WI38 (cell line): Measurements from ENCODE around the gene STAC.

Experiments
- H3K4me3 ChIP-seq: 2 replicates; pipeline ENCODE4 v1.5.1; 2011; ENCODE audit warnings: low read depth, mild to moderate bottlenecking, control low read depth, low read length
- TF ChIP-seq, protein P1 (sequence below): IDR thresholded peaks from 2 replicates; pipeline ENCODE4 v1.5.1; 2012; ENCODE audit warnings: low read depth, mild to moderate bottlenecking, control low read depth, low read length

The STAC gene

DNA sequence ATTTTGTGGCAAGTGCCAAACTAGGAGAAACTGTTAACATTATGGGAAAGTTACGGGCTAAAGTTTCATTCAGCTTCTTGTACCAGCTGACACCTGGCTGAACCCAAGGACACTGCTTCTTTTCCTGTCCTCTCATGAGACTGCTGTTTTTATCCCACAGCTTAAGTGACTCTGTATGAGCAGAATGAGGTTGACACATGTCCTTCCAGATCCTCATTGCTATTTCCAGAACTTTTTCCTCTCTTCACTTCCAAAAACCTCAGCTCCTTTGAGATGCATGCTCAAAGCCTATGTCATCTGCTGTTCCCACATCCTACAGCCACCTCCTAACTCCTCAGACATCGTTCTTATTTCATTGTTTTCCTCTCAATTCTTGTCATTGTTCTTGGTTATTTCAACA is 200.4 kb downstream of the STAC start:
- TF ChIP-seq, protein P1, sequence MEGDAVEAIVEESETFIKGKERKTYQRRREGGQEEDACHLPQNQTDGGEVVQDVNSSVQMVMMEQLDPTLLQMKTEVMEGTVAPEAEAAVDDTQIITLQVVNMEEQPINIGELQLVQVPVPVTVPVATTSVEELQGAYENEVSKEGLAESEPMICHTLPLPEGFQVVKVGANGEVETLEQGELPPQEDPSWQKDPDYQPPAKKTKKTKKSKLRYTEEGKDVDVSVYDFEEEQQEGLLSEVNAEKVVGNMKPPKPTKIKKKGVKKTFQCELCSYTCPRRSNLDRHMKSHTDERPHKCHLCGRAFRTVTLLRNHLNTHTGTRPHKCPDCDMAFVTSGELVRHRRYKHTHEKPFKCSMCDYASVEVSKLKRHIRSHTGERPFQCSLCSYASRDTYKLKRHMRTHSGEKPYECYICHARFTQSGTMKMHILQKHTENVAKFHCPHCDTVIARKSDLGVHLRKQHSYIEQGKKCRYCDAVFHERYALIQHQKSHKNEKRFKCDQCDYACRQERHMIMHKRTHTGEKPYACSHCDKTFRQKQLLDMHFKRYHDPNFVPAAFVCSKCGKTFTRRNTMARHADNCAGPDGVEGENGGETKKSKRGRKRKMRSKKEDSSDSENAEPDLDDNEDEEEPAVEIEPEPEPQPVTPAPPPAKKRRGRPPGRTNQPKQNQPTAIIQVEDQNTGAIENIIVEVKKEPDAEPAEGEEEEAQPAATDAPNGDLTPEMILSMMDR = no peak
- no peak overlapping the region for H3K4me3 ChIP-seq

DNA sequence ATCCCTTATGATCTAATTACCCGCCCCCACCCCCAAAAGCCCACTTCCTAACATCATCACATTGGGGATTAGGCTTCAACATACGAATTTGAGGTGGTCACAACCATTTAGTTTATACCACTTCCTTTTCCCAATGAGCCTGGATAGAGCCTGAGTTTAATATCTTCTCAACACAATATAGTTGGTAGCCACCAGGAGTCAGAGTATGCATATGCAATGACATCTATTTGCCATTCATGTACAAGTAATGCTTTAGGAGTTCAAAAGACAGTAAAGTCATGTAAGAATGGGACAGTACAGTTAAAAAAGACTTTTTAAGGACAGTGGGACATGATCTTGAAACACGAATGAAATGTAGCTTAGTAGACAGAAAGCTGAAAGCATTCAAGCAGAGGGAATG is 211.7 kb downstream of the STAC start:
- no peak overlapping the region for H3K4me3 ChIP-seq

DNA sequence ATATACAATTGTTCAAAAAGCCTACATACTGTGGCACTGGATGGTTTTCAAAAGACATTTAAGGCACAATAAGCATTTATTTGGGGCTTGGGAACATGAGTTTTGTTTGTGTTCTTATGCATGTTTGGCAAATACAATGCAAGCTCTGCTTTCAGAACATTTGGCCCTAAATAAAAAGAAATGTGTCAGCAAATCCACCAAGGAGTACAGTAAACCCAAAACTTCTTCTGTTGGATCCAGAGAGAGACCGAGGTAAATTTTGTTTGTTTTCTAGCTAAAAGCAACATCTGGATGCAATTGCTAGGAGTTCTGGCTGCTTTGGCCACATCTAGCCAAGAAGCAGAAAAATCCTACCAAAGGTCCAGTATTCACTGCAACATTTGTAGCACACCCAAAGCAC is 215.2 kb downstream of the STAC start:
- no peak overlapping the region for H3K4me3 ChIP-seq
- TF ChIP-seq, protein P1 = no peak

More for the DNA sequence above, 211.7 kb downstream of the STAC start:
- TF ChIP-seq, protein P1 = no peak

DNA sequence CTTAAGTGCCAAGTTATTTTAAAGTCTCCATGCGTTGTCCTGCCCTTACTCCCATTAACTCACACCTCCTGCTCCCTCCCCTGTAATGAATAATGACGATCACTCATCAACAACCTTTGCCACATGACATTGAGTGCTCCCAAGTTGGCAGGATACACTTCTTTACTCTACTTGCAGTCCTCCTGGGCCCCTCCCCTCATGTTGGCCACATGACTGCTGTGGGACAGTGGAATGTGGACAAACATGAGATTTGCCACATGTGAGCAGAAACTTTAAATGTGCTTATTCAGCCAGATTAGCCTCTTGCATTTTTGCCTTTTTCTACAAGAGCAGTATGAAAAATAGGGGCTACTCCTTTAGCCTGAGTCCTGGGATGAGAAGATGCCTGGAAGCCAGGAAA is 216.1 kb downstream of the STAC start:
- H3K4me3 ChIP-seq = no peak overlapping the region
- TF ChIP-seq, protein P1 = no peak

DNA sequence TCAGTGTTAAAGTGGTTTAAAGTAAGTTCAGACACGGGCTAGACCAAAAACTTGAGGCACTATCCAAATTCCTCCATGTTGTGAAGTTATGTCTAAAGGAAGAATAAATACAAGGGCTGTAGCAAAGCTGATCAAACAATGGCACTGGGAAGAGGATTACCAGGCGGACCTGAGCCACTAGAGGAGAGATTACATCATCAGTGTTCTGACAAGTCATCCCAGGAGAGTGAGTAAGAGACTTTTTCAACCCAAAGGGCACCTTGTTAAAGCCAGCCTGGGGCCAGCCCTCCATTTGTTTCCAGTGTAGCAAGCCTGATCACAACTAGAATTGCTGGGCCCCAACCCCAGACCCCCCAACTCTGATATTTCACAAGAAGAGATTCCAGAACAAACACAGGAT is 217.1 kb downstream of the STAC start:
- no peak overlapping the region for H3K4me3 ChIP-seq
- TF ChIP-seq, protein P1 = no peak
